ENCODE measurements around the gene SLC25A38.

- TF ChIP-seq, protein P1, sequence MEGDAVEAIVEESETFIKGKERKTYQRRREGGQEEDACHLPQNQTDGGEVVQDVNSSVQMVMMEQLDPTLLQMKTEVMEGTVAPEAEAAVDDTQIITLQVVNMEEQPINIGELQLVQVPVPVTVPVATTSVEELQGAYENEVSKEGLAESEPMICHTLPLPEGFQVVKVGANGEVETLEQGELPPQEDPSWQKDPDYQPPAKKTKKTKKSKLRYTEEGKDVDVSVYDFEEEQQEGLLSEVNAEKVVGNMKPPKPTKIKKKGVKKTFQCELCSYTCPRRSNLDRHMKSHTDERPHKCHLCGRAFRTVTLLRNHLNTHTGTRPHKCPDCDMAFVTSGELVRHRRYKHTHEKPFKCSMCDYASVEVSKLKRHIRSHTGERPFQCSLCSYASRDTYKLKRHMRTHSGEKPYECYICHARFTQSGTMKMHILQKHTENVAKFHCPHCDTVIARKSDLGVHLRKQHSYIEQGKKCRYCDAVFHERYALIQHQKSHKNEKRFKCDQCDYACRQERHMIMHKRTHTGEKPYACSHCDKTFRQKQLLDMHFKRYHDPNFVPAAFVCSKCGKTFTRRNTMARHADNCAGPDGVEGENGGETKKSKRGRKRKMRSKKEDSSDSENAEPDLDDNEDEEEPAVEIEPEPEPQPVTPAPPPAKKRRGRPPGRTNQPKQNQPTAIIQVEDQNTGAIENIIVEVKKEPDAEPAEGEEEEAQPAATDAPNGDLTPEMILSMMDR (IDR thresholded peaks at IDR 0.05 in 4 of 5, conservative IDR thresholded peaks at IDR 0.05 in 1 of 5), result no peak
- no peak for TF ChIP-seq POLR2A (IDR thresholded peaks at IDR 0.05)
Measured at GRCh38 chr3:39401983-39402382, 18.8 kb downstream of the SLC25A38 start.

All from gastrocnemius medialis (tissue), 4 donors.